ENCODE measurements around the gene OR14J1.
"Not testable (repeated sequence)": the region's sequence is repeated elsewhere in the genome, so short reads cannot be mapped to it uniquely, and the experiment has no call there.

The OR14J1 gene

GRCh38 chr6:29301316-29301715, at the start of gene OR14J1:
TSS of gene OR14J1 (plus strand) at chr6:29301701. CDS start at chr6:29306690, 4,989 bp downstream.
- DNase-seq: no peak

DNA sequence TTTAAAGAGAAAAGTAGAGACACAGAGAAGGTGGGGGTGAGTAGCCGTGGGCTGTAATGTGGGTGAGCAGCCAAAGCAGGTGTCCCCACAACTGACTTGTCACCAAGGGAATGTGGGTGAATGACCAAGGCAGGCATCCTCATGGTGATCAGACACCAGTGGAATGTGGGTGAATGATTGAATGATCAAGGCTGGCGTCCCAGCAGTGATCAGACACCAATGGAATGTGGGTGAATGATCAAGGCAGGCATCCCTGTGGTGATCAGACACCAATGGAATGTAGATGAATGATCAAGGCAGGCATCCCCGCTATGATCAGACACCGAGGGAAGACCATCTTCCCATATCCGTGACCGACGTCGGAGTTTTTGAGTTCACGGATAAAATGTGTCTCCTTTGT, 49.8 kb upstream of the OR14J1 start:
- no peak for DNase-seq

DNA sequence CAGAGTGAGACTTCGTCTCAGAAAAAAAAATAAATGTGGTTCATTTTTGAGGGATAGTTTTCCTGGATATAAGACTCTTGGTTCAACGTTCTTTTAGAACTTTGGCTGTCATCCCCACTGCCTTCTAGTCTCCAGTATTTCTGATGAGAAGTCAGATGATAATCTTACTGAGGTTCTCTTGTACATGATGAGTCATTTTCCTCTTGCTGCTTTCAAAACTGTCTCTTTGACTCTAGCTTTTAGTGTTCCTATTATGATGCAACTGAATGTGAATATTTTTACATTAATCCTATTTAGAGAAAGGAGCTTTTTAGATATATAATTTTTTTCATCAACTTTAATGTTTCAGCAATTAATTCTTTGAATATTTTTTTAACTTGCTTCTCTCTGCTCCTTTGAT, 46.0 kb upstream of the OR14J1 start:
- DNase-seq: no peak

- no peak for DNase-seq
Observed at GRCh38 chr6:29259721-29260120, 41.8 kb upstream of the OR14J1 start.

GRCh38 chr6:29263001-29263400, 38.5 kb upstream of the OR14J1 start:
- DNase-seq: no peak

DNA sequence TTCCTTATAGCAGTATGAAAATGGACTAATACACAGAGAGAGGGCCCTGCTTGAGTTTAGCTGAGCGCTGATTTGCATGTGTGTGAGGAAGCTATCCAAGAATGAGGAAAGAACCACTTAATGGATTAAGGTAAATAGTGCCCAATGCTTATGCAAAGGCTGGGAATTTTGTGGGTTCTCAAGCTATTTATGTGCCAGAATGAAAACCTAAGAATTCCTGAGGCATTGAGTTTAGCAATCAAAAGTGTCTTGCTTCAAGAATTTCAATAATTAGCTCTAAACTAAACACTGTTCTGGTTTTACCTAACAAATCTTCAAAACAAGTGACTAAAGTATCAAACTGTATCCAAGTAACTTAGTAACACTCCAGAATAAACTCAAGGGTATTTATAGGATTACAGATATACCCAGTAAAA, 7.0 kb upstream of the OR14J1 start:
- no peak for DNase-seq

DNA sequence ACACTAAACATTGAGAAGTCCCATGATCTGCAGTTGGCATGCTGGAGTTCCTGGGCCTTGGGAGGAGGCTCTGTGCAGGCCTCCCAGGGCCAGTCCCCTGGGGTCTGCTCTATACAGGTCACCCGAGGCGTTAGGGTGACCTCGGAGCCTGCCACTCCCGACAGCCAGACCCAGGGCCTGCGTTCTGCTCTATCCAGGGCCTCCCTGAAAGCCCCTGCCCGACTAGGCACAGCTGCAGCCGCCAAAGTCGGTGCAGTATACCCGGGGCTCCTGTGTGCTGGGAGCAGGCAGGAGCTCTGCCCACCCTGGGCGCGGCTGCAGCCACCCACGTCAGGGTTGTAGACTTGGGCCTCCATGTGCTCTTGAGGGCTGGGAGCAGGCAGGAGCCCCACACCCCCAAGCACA, 6.3 kb upstream of the OR14J1 start:
- no peak for DNase-seq

DNA sequence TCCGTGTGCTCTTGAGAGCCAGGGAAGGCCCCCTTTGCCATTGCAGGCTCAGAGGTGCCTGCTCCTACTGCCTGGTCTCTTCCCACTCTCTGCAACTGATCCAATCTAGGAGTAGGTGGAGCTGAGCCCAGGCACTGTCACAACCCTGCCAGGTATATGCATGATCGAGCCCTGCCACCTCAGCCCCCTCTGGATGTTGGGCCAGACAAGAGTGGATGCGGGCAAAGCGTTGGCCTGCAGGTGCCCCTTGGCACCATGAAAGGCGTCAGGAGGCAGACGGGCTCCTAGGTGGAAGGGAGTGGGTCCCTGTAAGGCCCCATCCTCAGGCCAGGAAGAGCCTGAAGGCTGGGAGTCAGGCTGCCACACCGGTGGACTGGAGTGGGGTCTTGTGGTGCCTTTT, 5.9 kb upstream of the OR14J1 start:
- no peak for DNase-seq

DNA sequence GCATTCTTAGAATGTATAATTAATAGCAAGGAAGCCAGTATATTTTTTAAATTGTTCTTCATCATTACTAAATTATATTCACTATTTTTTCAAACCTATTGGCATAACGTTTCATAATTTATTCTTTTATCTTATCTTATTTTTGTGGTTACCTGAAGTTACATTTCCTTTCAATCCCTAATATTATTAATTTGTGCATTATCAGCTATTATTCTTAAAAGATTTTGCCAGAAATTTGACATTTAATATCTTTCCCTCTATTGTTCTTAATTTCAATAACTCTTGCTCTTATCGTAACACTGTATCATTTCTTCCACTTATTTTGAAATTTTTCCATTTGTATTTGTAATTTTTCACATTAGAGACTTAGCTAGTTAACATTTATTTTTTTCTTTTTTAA, 18.4 kb downstream of the OR14J1 start:
- no peak for DNase-seq

GRCh38 chr6:29323332-29323731, 21.8 kb downstream of the OR14J1 start:
- not testable (repeated sequence) for DNase-seq

DNA sequence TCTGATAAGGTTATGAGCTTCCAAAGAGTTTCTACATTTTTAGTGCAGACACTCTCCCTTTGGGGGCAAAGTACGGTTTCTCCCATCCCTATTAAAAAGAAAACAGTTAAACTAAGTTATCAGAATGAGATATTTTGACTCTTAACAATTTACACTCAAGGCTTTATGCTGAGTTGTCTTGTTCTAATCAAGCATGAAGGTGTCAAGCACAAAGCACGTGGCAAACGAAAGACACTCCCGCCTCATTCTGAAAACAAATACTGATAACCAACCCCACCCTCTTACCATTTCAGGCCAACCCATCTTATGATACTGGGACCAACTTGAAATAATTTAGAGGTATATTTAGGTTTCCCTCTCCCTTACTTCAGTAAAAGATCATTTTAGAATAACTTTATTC, 24.3 kb downstream of the OR14J1 start:
- DNase-seq: no peak

GRCh38 chr6:29332676-29333075, 31.2 kb downstream of the OR14J1 start:
- DNase-seq: no peak

DNA sequence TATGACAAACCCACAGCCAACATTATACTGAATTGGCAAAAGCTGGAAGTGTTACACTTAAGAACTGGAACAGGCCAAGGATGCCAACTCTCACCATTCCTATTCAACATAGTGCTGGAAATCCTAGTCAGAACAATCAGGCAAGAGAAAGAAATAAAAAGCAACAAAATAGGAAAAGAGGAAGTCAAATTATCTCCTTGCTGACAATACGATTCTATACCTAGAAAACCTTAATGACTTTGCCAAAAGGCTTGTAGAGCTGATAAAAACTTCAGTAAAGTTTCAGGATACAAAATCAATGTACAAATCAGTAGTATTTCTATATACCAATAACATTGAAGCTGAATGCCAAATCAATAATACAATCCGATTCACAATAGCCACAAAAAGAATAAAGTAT, 34.8 kb downstream of the OR14J1 start:
- DNase-seq: no peak

GRCh38 chr6:29345380-29345779, 43.9 kb downstream of the OR14J1 start:
- DNase-seq: no peak

GRCh38 chr6:29349348-29349747, 47.8 kb downstream of the OR14J1 start:
- not testable (repeated sequence) for DNase-seq

DNA sequence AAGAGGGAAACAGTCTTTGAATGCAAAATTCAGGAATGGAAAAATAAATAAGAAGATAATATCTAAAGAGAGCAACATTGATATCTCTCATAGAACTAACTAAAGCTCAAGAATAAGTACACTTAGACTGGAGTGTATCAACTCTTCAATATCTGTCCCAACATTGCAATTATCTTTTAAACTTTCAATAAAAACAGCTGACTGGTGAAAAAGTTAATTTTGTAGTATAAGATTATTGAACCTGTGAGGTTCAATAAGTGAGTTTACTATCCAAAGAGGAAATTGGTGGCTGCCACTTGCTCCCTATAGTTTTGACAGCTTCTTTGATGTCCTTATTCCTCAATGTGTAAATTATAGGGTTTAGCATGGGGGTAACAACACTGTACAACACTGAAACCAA, 53.5 kb downstream of the OR14J1 start:
- DNase-seq: no peak

DNA sequence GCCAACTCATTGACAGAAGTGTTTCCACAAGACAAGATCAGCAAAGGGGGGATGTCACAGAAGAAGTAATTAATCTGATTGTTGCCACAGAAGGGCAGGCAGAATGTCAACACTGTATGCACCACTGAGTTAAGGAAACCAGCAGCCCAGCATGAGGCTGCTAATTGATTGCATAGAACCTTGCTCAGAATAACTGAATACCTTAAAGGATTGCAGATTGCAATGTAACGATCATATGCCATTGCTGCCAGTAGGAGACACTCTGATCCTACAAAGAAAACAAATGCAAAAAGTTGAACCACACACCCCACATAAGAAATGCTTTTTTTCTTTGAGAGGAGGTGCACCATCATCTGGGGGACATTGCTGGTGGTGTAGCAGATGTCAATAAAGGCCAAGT, 54.1 kb downstream of the OR14J1 start:
- DNase-seq: no peak

All from 8988T (cell line).